Ovary (tissue), 9 donors: ENCODE measurements around the gene H2BK1. TPM values are rescaled to one million over a fixed set of nuclear protein-coding genes. Genes with fewer than 3 reads are reported as not detected.
A peak's percentile ranks its signal among the peaks of the same experiment; 100 is the strongest.

Source experiments
- DNase-seq, 5 donors: peaks; one replicate each; pipeline ENCODE4 v3.0.0-alpha.2; 2019 to 2020
- H3K27ac ChIP-seq, 2 donors: fragments of 200-600 bp; one replicate each; pipeline versions ENCODE4 v1.5.1 to v1.8.0; 2019 to 2022
- H3K27me3 ChIP-seq: fragments of 200-600 bp; one replicate; pipeline ENCODE4 v1.8.0; 2022
- H3K36me3 ChIP-seq: fragments of 200-600 bp; sonication (generic); one replicate; pipeline ENCODE4 v1.5.1; 2019
- H3K4me1 ChIP-seq: one replicate; pipeline ENCODE4 v1.8.1; 2013; ENCODE audit warnings: mild to moderate bottlenecking, moderate library complexity; ENCODE audit not compliant: insufficient read depth
- H3K4me3 ChIP-seq: fragments of 200-600 bp; sonication (generic); one replicate; pipeline ENCODE4 v1.5.1; 2017
- H3K9me3 ChIP-seq, 2 donors: fragments of 200-600 bp in 1 of 2; sonication (generic) in 1 of 2; one replicate each; pipeline versions ENCODE4 v1.5.1 to v1.8.1; 2013 to 2019; ENCODE audit warnings: mild to moderate bottlenecking in 1 of 2, moderate library complexity in 1 of 2
- EP300 ChIP-seq: sonication (generic); formaldehyde crosslinking; IDR thresholded peaks from one replicate; pipeline ENCODE4 v1.6.1; 2017; ENCODE audit warnings: antibody characterized with exemption
- POLR2A ChIP-seq: fragments of 450-650 bp; IDR thresholded peaks from one replicate; pipeline ENCODE4 v1.6.1; 2017; ENCODE audit warnings: antibody characterized with exemption, mild to moderate bottlenecking, moderate library complexity
- WGBS, 3 donors: extraction: QIAGEN DNeasy Blood & Tissue Kit in 1 of 3; methylation state at CpG; one replicate each; pipeline versions ENCODE4 v1.1.5 to v1.1.7; 2013 to 2017; 5-methylcytosine and 5-hydroxymethylcytosine counted together
- intact Hi-C, 4 donors: fragments of 100-400 bp; cut with DNase I; formaldehyde crosslinking; loops; one replicate each; pipeline versions ENCODE4 v1.11.0 to v1.15.1; 2022 to 2023
- polyA plus RNA-seq, 2 donors: library from polyadenylated mRNA; stranded (reverse); fragments of 200-250 nt in 1 of 2; fragments of 350-450 nt in 1 of 2; fragmentation: Illumina TruSeq in 1 of 2; extraction: RNeasy Lipid Tissue Mini Kit (QIAGEN cat#74804) in 1 of 2; gene quantifications; one replicate each; pipeline ENCODE4 v1.2.3, GENCODE V29; 2013 to 2014
- total RNA-seq, 7 donors: library from RNA; depleted of rRNA in 2 of 7; stranded (reverse); fragments of >200 nt in 2 of 7; fragmentation: NEBNext Ultra II Directional in 3 of 7; extraction: Animal tissue kit (Norgen Biotek cat#: 25700) in 3 of 7; gene quantifications; one replicate each; pipeline versions ENCODE4 v1.1.0 to v1.2.4, GENCODE V29; 2016 to 2023
- TF ChIP-seq, protein P1 (sequence below), 3 donors: fragments of 450-650 bp in 2 of 3; fragments of 200-600 bp in 1 of 3; IDR thresholded peaks; one replicate each; pipeline versions ENCODE4 v1.5.1 to v1.8.0; 2016 to 2022; ENCODE audit warnings: antibody characterized with exemption in 3 of 3, mild to moderate bottlenecking in 1 of 3
- donor health status: DM: no; HTN: no; CAD: no; lungs with moderate emphysema.
- donor health status: DM: no; HTN: no; CAD: no.
- donor health status: Bipolar disorder and iron deficiency.
- donor health status: DM: yes; HTN: yes; CAD: no.
- donor health status: DM: no; HTN: no; CAD: no.
- donor health status: DM: yes; HTN: yes; CAD: no.

H2BK1 gene
- total and polyA plus RNA-seq, 9 donors: 0.36 to 1.3 (median 1.0) TPM; not detected in 5

DNA sequence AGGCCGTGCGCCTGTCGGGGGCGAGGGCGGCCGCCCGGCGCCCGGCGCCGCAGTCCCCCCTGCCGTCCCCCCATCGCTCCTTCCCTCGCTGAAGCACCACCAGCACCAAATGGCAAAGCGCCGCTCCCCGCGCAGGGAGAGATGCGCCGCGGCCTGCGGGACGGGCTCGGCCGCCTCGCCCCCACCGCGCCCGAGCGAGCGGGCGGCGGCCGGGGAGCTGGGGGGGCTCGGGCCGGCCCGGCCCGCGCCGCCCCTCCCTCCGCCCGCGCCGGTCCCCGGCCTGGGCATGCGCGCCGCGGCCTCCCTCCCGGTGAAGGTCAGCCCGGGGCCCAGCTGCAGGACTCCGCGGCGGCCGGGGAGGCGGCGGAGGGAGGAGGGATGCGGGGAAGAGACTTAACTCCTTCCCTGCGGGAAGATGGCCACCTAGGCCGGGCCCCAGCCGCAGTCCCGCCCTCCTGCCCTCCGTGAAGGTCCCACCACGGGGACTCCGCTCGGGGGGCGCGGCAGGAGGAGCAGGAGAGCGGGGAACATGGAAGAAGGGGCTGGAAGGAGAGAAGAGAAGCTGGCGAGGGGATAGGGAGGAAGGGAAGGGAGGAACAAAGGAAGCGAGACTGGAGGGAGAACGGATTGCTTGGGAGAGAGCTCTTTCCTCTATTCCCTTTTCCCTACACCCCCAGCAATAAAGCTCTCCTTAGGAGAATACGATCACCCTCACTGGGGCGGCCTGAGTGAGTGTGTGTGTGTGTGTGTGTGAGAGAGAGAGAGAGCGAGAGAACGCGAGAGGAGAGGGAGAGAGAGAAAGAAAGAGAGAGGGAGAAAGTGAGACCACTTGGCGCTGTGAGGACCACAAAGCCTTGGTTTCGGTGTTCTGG, 41.6 kb upstream of the H2BK1 start:
- no peaks in the 10 kb centered on the region for H3K27me3 ChIP-seq
- peak overlapping the region; percentile 83 to 99 for H3K27ac ChIP-seq
- peaks cover 25% of the 10 kb centered on the region for H3K4me1 ChIP-seq
- 1 to 3% (median 1%) methylated on average over 22 to 79 of the region's 79 CpGs for WGBS, 3 donors
- intact Hi-C loops: loop anchor here in 1 of 4 donors (5.0 kb wide), 1 partner anchor 50 kb away; no protein-coding TSS in a partner anchor
- no peaks in the 10 kb centered on the region for H3K36me3 ChIP-seq
- TF ChIP-seq, protein P1, sequence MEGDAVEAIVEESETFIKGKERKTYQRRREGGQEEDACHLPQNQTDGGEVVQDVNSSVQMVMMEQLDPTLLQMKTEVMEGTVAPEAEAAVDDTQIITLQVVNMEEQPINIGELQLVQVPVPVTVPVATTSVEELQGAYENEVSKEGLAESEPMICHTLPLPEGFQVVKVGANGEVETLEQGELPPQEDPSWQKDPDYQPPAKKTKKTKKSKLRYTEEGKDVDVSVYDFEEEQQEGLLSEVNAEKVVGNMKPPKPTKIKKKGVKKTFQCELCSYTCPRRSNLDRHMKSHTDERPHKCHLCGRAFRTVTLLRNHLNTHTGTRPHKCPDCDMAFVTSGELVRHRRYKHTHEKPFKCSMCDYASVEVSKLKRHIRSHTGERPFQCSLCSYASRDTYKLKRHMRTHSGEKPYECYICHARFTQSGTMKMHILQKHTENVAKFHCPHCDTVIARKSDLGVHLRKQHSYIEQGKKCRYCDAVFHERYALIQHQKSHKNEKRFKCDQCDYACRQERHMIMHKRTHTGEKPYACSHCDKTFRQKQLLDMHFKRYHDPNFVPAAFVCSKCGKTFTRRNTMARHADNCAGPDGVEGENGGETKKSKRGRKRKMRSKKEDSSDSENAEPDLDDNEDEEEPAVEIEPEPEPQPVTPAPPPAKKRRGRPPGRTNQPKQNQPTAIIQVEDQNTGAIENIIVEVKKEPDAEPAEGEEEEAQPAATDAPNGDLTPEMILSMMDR (IDR thresholded peaks at IDR 0.05): no peak
- peak; percentile 37 for TF ChIP-seq POLR2A
- no peaks in the 10 kb centered on the region for H3K9me3 ChIP-seq
- peak overlapping the region; percentile 72 for H3K4me3 ChIP-seq
- peak; percentile 82 to 88 (median 86) for DNase-seq

DNA sequence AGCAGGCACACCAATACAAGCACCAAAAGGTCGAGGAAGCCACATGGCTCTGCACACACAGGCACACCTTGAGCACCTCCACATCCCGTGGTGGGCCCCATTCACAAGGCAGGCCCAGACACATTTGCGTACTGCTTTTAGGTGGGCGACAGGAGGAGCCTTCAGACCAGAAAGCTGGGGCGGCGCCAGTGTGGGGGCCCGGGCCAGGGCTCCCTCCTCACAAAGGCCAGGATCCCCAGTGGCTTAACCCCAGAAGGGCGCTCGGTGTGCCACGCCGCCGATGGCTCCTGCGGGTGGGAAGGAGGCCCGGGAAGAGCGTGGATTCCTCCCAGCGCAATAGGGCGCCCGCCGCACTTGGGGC, 41.0 kb upstream of the H2BK1 start:
- H3K9me3 ChIP-seq: no peaks in the 10 kb centered on the region
- peak overlapping the region; percentile 83 to 99 for H3K27ac ChIP-seq
- WGBS, 3 donors: 0 to 4% (median 2%) methylated on average over 14 to 19 of the region's 19 CpGs
- H3K36me3 ChIP-seq: no peaks in the 10 kb centered on the region
- peak in 4 of 5 donors; percentile 62 to 77 (median 75) for DNase-seq
- TF ChIP-seq, protein P1 (IDR thresholded peaks at IDR 0.05): peak in 1 of 3 donors; percentile 7
- TF ChIP-seq EP300 (no peak), POLR2A (no peak)
- peak overlapping the region; percentile 72 for H3K4me3 ChIP-seq
- H3K27me3 ChIP-seq: no peaks in the 10 kb centered on the region
- H3K4me1 ChIP-seq: peaks cover 25% of the 10 kb centered on the region
- intact Hi-C loops: loop anchor here in 1 of 4 donors (5.0 kb wide), 1 partner anchor 51 kb away; no protein-coding TSS in a partner anchor

DNA sequence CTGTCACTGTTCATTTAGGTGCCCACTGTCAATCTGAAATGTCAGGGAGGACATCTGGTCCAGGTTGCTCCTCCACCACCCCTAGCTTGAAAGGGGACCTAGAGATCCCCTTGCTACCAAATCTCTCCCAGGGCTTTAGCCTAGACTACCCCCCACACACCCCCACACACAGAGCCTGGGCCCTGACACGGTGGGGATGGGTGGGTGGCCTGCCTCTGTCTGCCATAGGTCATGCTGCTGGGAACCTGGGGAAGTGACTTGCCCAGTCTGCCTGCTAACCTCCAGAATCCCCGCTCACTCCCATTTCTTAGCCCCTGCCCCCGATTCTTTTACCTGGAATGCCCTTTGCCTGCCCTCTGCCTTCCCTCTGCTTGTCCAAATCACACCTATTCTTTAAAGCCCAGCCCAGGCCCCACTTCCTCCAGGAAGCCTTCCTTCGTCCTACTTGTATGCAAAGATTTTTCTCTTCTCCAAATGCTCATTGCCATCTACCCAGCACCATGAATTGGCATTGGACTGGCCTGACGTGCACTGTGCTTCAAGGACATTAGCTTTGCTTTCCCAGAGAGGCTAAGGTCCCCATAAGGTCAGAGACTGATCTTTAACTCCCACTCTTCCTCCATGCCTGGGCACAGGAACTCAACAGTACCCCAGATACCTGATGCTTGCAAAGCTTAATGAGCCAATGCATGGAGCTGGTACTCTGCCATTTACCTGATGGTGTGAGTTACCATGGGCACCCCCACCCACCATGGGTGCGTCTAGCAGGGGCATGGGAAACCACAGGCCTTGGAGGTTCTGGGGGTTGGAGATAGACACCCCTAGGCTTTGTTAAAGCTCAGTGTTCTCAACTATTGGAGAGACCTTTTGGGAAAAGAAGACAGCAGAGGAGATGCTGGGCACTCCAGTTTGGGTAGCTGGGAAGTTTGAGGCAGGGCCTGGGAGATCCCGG, 40.2 kb upstream of the H2BK1 start:
- H3K27ac ChIP-seq: peak overlapping the region; percentile 83 to 99
- DNase-seq: peak in 1 of 5 donors; percentile 41
- H3K27me3 ChIP-seq: no peaks in the 10 kb centered on the region
- H3K9me3 ChIP-seq: no peaks in the 10 kb centered on the region
- H3K4me3 ChIP-seq: no peak overlapping the region
- 44 to 54% (median 46%) methylated on average over 7 of the region's 7 CpGs for WGBS, 3 donors
- no peaks in the 10 kb centered on the region for H3K36me3 ChIP-seq
- intact Hi-C loops: loop anchor here in 1 of 4 donors (5.0 kb wide), 1 partner anchor 52 kb away; no protein-coding TSS in a partner anchor
- TF ChIP-seq, protein P1 (IDR thresholded peaks at IDR 0.05): no peak
- TF ChIP-seq EP300: no peak
- no peak for TF ChIP-seq POLR2A
- H3K4me1 ChIP-seq: peaks cover 27% of the 10 kb centered on the region

DNA sequence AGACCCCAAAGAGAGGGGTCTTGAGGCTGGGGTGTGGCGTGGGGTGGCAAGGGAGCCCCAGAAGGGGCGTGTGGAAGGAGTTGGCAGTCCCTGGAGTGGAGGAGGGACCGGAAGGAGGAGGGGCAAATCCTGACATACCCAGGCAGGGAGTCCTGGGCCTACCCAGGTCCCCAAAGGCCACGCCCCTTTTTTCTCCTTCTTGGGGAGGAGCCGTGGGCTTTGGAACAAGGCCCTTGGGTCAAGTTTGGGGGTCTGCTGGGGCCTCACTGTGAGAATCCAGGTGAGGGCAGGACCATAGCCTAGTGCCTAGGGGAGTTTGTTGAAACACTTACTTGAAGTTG, 39.4 kb upstream of the H2BK1 start:
- intact Hi-C loops: loop anchor here in 3 of 4 donors (5.0 kb wide), 1 partner anchor 53 kb away; no protein-coding TSS in a partner anchor
- H3K27ac ChIP-seq: peak overlapping the region; percentile 83 to 99
- no peaks in the 10 kb centered on the region for H3K27me3 ChIP-seq
- TF ChIP-seq, protein P1 (IDR thresholded peaks at IDR 0.05): no peak
- no peak for TF ChIP-seq EP300
- no peak for TF ChIP-seq POLR2A
- no peaks in the 10 kb centered on the region for H3K9me3 ChIP-seq
- peak overlapping the region; percentile 51 for H3K4me3 ChIP-seq
- 2 to 7% (median 3%) methylated on average over 5 of the region's 5 CpGs for WGBS, 3 donors
- DNase-seq: peak; percentile 78 to 85 (median 80)
- no peaks in the 10 kb centered on the region for H3K36me3 ChIP-seq
- H3K4me1 ChIP-seq: peaks cover 29% of the 10 kb centered on the region
